Upper lobe of left lung (tissue), 6 donors: ENCODE measurements around the gene N4BP2L2. TPM values are rescaled to one million over a fixed set of nuclear protein-coding genes. Genes with fewer than 3 reads are reported as not detected.
A peak's percentile ranks its signal among the peaks of the same experiment; 100 is the strongest.

Source experiments
- ATAC-seq, 2 donors: fragments of 200-7000 bp; cut with Tn5 transposase; one replicate each; pipeline ENCODE4 v1.9.1; 2022; ENCODE audit warnings: mild to moderate bottlenecking in 2 of 2, moderate library complexity in 2 of 2; ENCODE audit not compliant: low FRiP score in 2 of 2
- DNase-seq, 2 donors: peaks; one replicate each; pipeline ENCODE4 v3.0.0-alpha.2; 2019 to 2020
- H3K27ac ChIP-seq, 4 donors: fragments of 200-600 bp; sonication (generic); one replicate each; pipeline ENCODE4 v1.5.1; 2016 to 2019
- H3K27me3 ChIP-seq, 4 donors: fragments of 200-600 bp; sonication (generic); one replicate each; pipeline ENCODE4 v1.5.1; 2017 to 2019
- H3K36me3 ChIP-seq, 4 donors: fragments of 200-600 bp; sonication (generic); one replicate each; pipeline ENCODE4 v1.5.1; 2016 to 2019
- H3K4me1 ChIP-seq, 4 donors: fragments of 200-600 bp; sonication (generic); one replicate each; pipeline ENCODE4 v1.5.1; 2018 to 2019
- H3K4me3 ChIP-seq, 4 donors: fragments of 200-600 bp; sonication (generic); one replicate each; pipeline ENCODE4 v1.5.1; 2017 to 2019; ENCODE audit warnings: mild to moderate bottlenecking in 2 of 4, moderate library complexity in 1 of 4
- H3K9me3 ChIP-seq, 4 donors: fragments of 200-600 bp; sonication (generic); one replicate each; pipeline ENCODE4 v1.5.1; 2018 to 2019
- CTCF ChIP-seq, 6 experiments: fragments of 450-650 bp in 4 of 6; fragments of 200-600 bp in 2 of 6; sonication (generic) in 2 of 6; IDR thresholded peaks; one replicate each; pipeline ENCODE4 v1.5.1; 2016 to 2019; ENCODE audit warnings: antibody characterized with exemption in 6 of 6
- EP300 ChIP-seq, 4 donors: sonication (generic); formaldehyde crosslinking; IDR thresholded peaks; one replicate each; pipeline ENCODE4 v1.5.1; 2017; ENCODE audit warnings: antibody characterized with exemption in 4 of 4, control low read depth in 2 of 4
- POLR2A ChIP-seq, 4 donors: fragments of 450-650 bp; IDR thresholded peaks; one replicate each; pipeline ENCODE4 v1.5.1; 2016 to 2017; ENCODE audit warnings: antibody characterized with exemption in 4 of 4, mild to moderate bottlenecking in 2 of 4
- POLR2AphosphoS5 ChIP-seq, 2 donors: sonication (generic); formaldehyde crosslinking; IDR thresholded peaks; one replicate each; pipeline ENCODE4 v1.5.1; 2017; ENCODE audit warnings: antibody characterized with exemption in 2 of 2
- WGBS, 2 donors: methylation state at CpG; one replicate each; pipeline ENCODE4 v1.1.5; 2017 to 2018; 5-methylcytosine and 5-hydroxymethylcytosine counted together
- total RNA-seq, 6 donors: library from RNA; depleted of rRNA in 4 of 6; stranded (reverse); fragments of >200 nt in 4 of 6; gene quantifications; one replicate each; pipeline versions ENCODE4 v1.1.0 to v1.2.1, GENCODE V29; 2016 to 2021
- donor health status: DM: no; HTN: no; CAD: no; lungs with moderate emphysema.
- donor health status: DM: no; HTN: yes; CAD: no; lungs with severe emphysema.

The N4BP2L2 gene
- total RNA-seq, 6 donors from 2014 or later: 93.7 to 583 (median 146) TPM

DNA sequence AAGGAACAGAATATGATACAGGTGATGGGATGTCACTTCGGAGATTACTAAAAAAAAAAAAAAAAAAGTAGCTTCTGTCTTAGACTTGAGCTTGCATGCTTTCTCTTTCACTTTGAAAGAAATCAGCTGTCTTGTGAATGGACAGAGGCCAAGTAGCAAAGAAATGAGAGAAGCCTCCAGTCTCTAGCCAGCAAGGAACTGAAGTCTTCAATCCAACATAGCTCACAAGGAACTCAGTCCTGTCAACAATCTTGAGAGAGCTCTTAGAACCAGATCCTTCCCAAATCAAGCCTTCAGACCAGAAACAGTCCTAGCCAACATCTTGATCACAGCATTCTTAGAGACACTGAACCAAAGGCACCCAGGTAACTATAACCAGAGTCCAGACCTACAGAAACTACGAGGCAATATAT is 7.7 kb downstream of the N4BP2L2 start:
- 35 to 43% methylated on average over 2 of the region's 2 CpGs for WGBS, 2 donors
- Histone ChIP-seq H3K4me3 (peak overlapping the region in 1 of 4 donors; percentile 15), H3K9me3 (no peaks in the 10 kb centered on the region), H3K36me3 (peaks cover 0 to 13% (median 2%) of the 10 kb centered on the region in 4 donors), H3K4me1 (peaks cover 58 to 76% (median 61%) of the 10 kb centered on the region in 4 donors), H3K27ac (peak overlapping the region in 1 of 4 donors; percentile 73), H3K27me3 (no peaks in the 10 kb centered on the region)
- ATAC-seq (peak; percentile 53 to 63), DNase-seq (no peak)
- no peak for TF ChIP-seq CTCF (IDR thresholded peaks at IDR 0.05)
- no peak for TF ChIP-seq POLR2AphosphoS5 (IDR thresholded peaks at IDR 0.05)
- TF ChIP-seq EP300 (IDR thresholded peaks at IDR 0.05): no peak
- TF ChIP-seq POLR2A (IDR thresholded peaks at IDR 0.05): no peak

DNA sequence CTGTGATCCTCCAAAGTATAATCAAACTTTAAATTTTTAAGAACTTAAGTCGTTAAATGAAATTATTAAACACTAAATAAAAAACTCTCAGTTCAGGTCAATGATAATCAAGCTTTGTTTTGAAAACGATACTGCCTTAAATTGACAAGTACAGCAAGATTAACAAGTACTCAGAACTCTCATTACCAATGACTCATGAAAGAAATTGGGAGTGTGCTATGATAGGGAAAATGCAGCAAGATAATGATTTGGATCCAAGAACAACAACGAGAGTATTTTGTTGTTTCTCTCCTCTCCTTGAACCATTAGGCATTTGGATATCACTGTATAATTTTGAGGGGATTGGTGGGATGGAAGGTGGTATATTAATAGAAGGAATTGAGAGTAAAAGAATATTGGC is 10.2 kb downstream of the N4BP2L2 start:
- WGBS, 2 donors: 67 to 69% methylated on average over 3 of the region's 3 CpGs

GRCh38 chr13:32527151-32527550 is 11.4 kb downstream of the N4BP2L2 start:
- no peak for ATAC-seq

More for the DNA sequence above, 10.2 kb downstream of the N4BP2L2 start:
- Histone ChIP-seq H3K36me3 (peaks cover 0 to 23% (median 1%) of the 10 kb centered on the region in 4 donors), H3K4me3 (no peak overlapping the region), H3K4me1 (peaks cover 36 to 52% (median 39%) of the 10 kb centered on the region in 4 donors), H3K27me3 (no peaks in the 10 kb centered on the region), H3K27ac (no peak overlapping the region), H3K9me3 (no peaks in the 10 kb centered on the region)
- ATAC-seq: no peak
- TF ChIP-seq CTCF (IDR thresholded peaks at IDR 0.05) (no peak), EP300 (IDR thresholded peaks at IDR 0.05) (no peak)
- no peak for DNase-seq

GRCh38 chr13:32525766-32526165 is 12.8 kb downstream of the N4BP2L2 start:
- Histone ChIP-seq H3K36me3 (peaks cover 0 to 38% (median 5%) of the 10 kb centered on the region in 4 donors), H3K4me1 (peaks cover 17 to 28% (median 21%) of the 10 kb centered on the region in 4 donors), H3K27ac (no peak overlapping the region), H3K27me3 (no peaks in the 10 kb centered on the region), H3K4me3 (no peak overlapping the region), H3K9me3 (no peaks in the 10 kb centered on the region)
- TF ChIP-seq CTCF (IDR thresholded peaks at IDR 0.05): no peak
- TF ChIP-seq EP300 (IDR thresholded peaks at IDR 0.05): no peak
- no peak for TF ChIP-seq POLR2A (IDR thresholded peaks at IDR 0.05)
- no peak for TF ChIP-seq POLR2AphosphoS5 (IDR thresholded peaks at IDR 0.05)
- DNase-seq (no peak), ATAC-seq (no peak)
- WGBS, 2 donors: 27 to 46% methylated on average over 1 of the region's 1 CpG

More at GRCh38 chr13:32527151-32527550, 11.4 kb downstream of the N4BP2L2 start:
- TF ChIP-seq POLR2AphosphoS5 (IDR thresholded peaks at IDR 0.05) (no peak), POLR2A (IDR thresholded peaks at IDR 0.05) (no peak), EP300 (IDR thresholded peaks at IDR 0.05) (no peak), CTCF (IDR thresholded peaks at IDR 0.05) (no peak)
- H3K4me3 ChIP-seq: no peak overlapping the region
- H3K27me3 ChIP-seq: no peaks in the 10 kb centered on the region
- WGBS, 2 donors: 84 to 93% methylated on average over 3 of the region's 3 CpGs
- H3K4me1 ChIP-seq: peaks cover 30 to 42% (median 34%) of the 10 kb centered on the region in 4 donors
- no peak overlapping the region for H3K27ac ChIP-seq
- H3K9me3 ChIP-seq: no peaks in the 10 kb centered on the region
- H3K36me3 ChIP-seq: peaks cover 0 to 26% (median 1%) of the 10 kb centered on the region in 4 donors
- no peak for DNase-seq

DNA sequence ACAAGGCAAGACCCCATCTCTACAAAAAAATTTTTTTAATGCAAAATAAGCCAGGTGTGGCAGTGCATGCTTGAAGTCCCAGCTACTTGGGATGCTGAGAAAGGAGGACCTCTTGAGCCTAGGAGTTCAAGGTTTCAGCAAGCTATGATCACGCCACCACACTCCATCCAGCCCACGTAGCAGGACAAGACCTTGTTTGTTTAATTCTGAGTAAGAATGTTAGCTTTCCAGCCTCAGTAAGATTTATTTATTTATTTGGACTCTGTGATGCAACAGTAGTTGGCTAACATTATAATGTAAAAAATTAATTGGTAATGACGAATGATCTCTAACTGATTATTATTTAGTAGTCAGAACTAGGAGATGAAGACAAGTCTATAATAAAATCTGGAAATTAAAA is 23.3 kb downstream of the N4BP2L2 start:
- WGBS, 2 donors: 86 to 88% methylated on average over 3 of the region's 3 CpGs
- Histone ChIP-seq H3K4me1 (no peaks in the 10 kb centered on the region), H3K27me3 (no peaks in the 10 kb centered on the region), H3K27ac (no peak overlapping the region), H3K36me3 (peaks cover 10 to 76% (median 26%) of the 10 kb centered on the region in 4 donors), H3K4me3 (no peak overlapping the region), H3K9me3 (no peaks in the 10 kb centered on the region)
- TF ChIP-seq POLR2AphosphoS5 (IDR thresholded peaks at IDR 0.05): no peak
- no peak for TF ChIP-seq EP300 (IDR thresholded peaks at IDR 0.05)
- no peak for TF ChIP-seq POLR2A (IDR thresholded peaks at IDR 0.05)
- TF ChIP-seq CTCF (IDR thresholded peaks at IDR 0.05): no peak
- DNase-seq (no peak), ATAC-seq (no peak)
